Spleen (tissue), 11 donors: ENCODE measurements around the gene KIAA0408. TPM values are rescaled to one million over a fixed set of nuclear protein-coding genes. Genes with fewer than 3 reads are reported as not detected.

Experiments used
- DNase-seq: peaks from one replicate; pipeline ENCODE4 v3.0.0-alpha.2; 2020
- H3K27ac ChIP-seq, 8 donors: fragments of 200-600 bp; sonication (generic) in 7 of 8; 1 replicate in 4 of 8; 2 replicates in 4 of 8; pipeline versions ENCODE4 v1.5.0 to v1.8.0; 2016 to 2021; ENCODE audit warnings: inconsistent platforms in 4 of 8, mild to moderate bottlenecking in 4 of 8, moderate library complexity in 1 of 8
- H3K27me3 ChIP-seq, 7 donors: fragments of 200-600 bp; sonication (generic) in 6 of 7; replicated peaks in 1 of 7; 1 replicate in 4 of 7; 2 replicates in 3 of 7; pipeline versions ENCODE4 v1.5.0 to v1.8.0; 2016 to 2021; ENCODE audit warnings: inconsistent platforms in 3 of 7, mild to moderate bottlenecking in 1 of 7
- H3K36me3 ChIP-seq, 6 donors: fragments of 200-600 bp; sonication (generic) in 5 of 6; 1 replicate in 4 of 6; 2 replicates in 2 of 6; pipeline versions ENCODE4 v1.5.0 to v1.8.0; 2016 to 2021; ENCODE audit warnings: inconsistent platforms in 2 of 6
- H3K4me1 ChIP-seq, 6 donors: fragments of 200-600 bp; sonication (generic) in 5 of 6; 1 replicate in 3 of 6; 2 replicates in 3 of 6; pipeline versions ENCODE4 v1.5.0 to v1.8.0; 2016 to 2021; ENCODE audit warnings: inconsistent platforms in 3 of 6
- H3K4me3 ChIP-seq, 8 donors: fragments of 200-600 bp; sonication (generic) in 7 of 8; 1 replicate in 4 of 8; 2 replicates in 4 of 8; pipeline versions ENCODE4 v1.5.0 to v1.8.0; 2016 to 2021; ENCODE audit warnings: inconsistent platforms in 4 of 8, mild to moderate bottlenecking in 4 of 8, moderate library complexity in 2 of 8
- H3K9me3 ChIP-seq, 8 donors: fragments of 200-600 bp; sonication (generic) in 7 of 8; 1 replicate in 4 of 8; 2 replicates in 4 of 8; pipeline versions ENCODE4 v1.5.0 to v1.8.0; 2016 to 2021; ENCODE audit warnings: inconsistent platforms in 4 of 8
- CTCF ChIP-seq, 11 experiments: fragments of 200-600 bp in 7 of 11; fragments of 450-650 bp in 4 of 11; sonication (generic) in 4 of 11; IDR thresholded peaks in 8 of 11; conservative IDR thresholded peaks in 3 of 11; 1 replicate in 7 of 11; 2 replicates in 4 of 11; pipeline versions ENCODE4 v1.4.0 to v1.8.0; 2016 to 2021; ENCODE audit warnings: antibody characterized with exemption in 11 of 11, inconsistent platforms in 4 of 11, mild to moderate bottlenecking in 1 of 11
- POLR2A ChIP-seq, 3 donors: fragments of 450-650 bp; IDR thresholded peaks; one replicate each; pipeline ENCODE4 v1.5.1; 2017; ENCODE audit warnings: antibody characterized with exemption in 3 of 3, mild to moderate bottlenecking in 1 of 3
- POLR2AphosphoS5 ChIP-seq, 3 donors: sonication (generic); formaldehyde crosslinking; IDR thresholded peaks; one replicate each; pipeline ENCODE4 v1.5.1; 2017; ENCODE audit warnings: antibody characterized with exemption in 3 of 3
- WGBS, 5 donors: extraction: QIAGEN DNeasy Blood & Tissue Kit in 3 of 5; methylation state at CpG; one replicate each; pipeline versions ENCODE4 v1.1.5 to v1.1.7; 2013 to 2018; 5-methylcytosine and 5-hydroxymethylcytosine counted together
- intact Hi-C: fragments of 100-400 bp; cut with DNase I; formaldehyde crosslinking; loops from one replicate; pipeline ENCODE4 v1.15.0; 2023; ENCODE audit warnings: low total_unique reads
- polyA plus RNA-seq, 3 donors: library from polyadenylated mRNA; stranded (reverse); fragments of 200-250 nt; gene quantifications; one replicate each; pipeline ENCODE4 v1.2.1, GENCODE V29; 2013
- total RNA-seq, 7 donors: library from RNA; depleted of rRNA in 3 of 7; stranded (reverse); fragments of >200 nt in 3 of 7; fragmentation: NEBNext Ultra II Directional in 4 of 7; extraction: Animal tissue kit (Norgen Biotek cat#: 25700) in 4 of 7; gene quantifications; one replicate each; pipeline versions ENCODE4 v1.1.0 to v1.2.1, GENCODE V29; 2016 to 2021
- donor health status: healthy with polysubstance abuse.
- donor health status: DM: no; HTN: no; CAD: no; lungs with moderate emphysema.
- donor health status: DM: no; HTN: no; CAD: no.
- donor health status: Bipolar disorder and iron deficiency.
- donor health status: healthy.
- donor health status: DM: no; HTN: no; CAD: no.
- donor health status: DM: yes; HTN: yes; CAD: no.

The KIAA0408 gene
- total and polyA plus RNA-seq, 10 donors, result 0.65 to 6.6 (median 2.5) TPM

GRCh38 chr6:127464161-127464880 is 5.1 kb upstream of the KIAA0408 start:
- H3K36me3 ChIP-seq, result no peaks in the 10 kb centered on the region
- no peak for TF ChIP-seq POLR2A (IDR thresholded peaks at IDR 0.05)
- H3K9me3 ChIP-seq, result no peaks in the 10 kb centered on the region
- H3K27me3 ChIP-seq, result no peaks in the 10 kb centered on the region
- no peak overlapping the region for H3K4me3 ChIP-seq
- intact Hi-C loops, result loop anchor here (10.0 kb wide), 1 partner anchor 80 kb away; no protein-coding TSS in a partner anchor
- DNase-seq, result no peak
- H3K4me1 ChIP-seq, result no peaks in the 10 kb centered on the region
- no peak overlapping the region for H3K27ac ChIP-seq
- WGBS, 5 donors, result 53 to 81% (median 63%) methylated on average over 6 of the region's 6 CpGs

- 81 to 86% (median 84%) methylated on average over 5 of the region's 5 CpGs for WGBS, 5 donors
- intact Hi-C loops, result loop anchor here (10.0 kb wide), 1 partner anchor 82 kb away; no protein-coding TSS in a partner anchor
- no peak overlapping the region for H3K27ac ChIP-seq
Observed at GRCh38 chr6:127463056-127463455, 3.9 kb upstream of the KIAA0408 start.

GRCh38 chr6:127462376-127462775 is 3.2 kb upstream of the KIAA0408 start:
- H3K4me1 ChIP-seq, result peaks cover 0 to 10% (median under 1%) of the 10 kb centered on the region in 6 donors
- DNase-seq, result no peak
- intact Hi-C loops, result loop anchor here (10.0 kb wide), 1 partner anchor 82 kb away; no protein-coding TSS in a partner anchor
- H3K4me3 ChIP-seq, result no peak overlapping the region
- no peak for TF ChIP-seq POLR2A (IDR thresholded peaks at IDR 0.05)
- no peak for TF ChIP-seq POLR2AphosphoS5 (IDR thresholded peaks at IDR 0.05)
- TF ChIP-seq CTCF (IDR thresholded peaks at IDR 0.05 in 8 of 11, conservative IDR thresholded peaks at IDR 0.05 in 3 of 11), result no peak
- no peaks in the 10 kb centered on the region for H3K27me3 ChIP-seq
- no peaks in the 10 kb centered on the region for H3K36me3 ChIP-seq
- H3K9me3 ChIP-seq, result no peaks in the 10 kb centered on the region
- no peak overlapping the region for H3K27ac ChIP-seq
- 71 to 89% (median 80%) methylated on average over 2 of the region's 2 CpGs for WGBS, 5 donors

More at GRCh38 chr6:127463056-127463455, 3.9 kb upstream of the KIAA0408 start:
- DNase-seq, result no peak
- H3K4me3 ChIP-seq, result no peak overlapping the region
- H3K27me3 ChIP-seq, result no peaks in the 10 kb centered on the region
- no peaks in the 10 kb centered on the region for H3K9me3 ChIP-seq
- TF ChIP-seq CTCF (IDR thresholded peaks at IDR 0.05 in 8 of 11, conservative IDR thresholded peaks at IDR 0.05 in 3 of 11), result no peak
- TF ChIP-seq POLR2A (IDR thresholded peaks at IDR 0.05), result no peak
- TF ChIP-seq POLR2AphosphoS5 (IDR thresholded peaks at IDR 0.05), result no peak
- H3K4me1 ChIP-seq, result peaks cover 0 to 4% (median 0%) of the 10 kb centered on the region in 6 donors
- no peaks in the 10 kb centered on the region for H3K36me3 ChIP-seq

- intact Hi-C loops, result loop anchor here (10.0 kb wide), 1 partner anchor 84 kb away; no protein-coding TSS in a partner anchor
- Histone ChIP-seq H3K27ac (no peak overlapping the region), H3K4me1 (peaks cover 0 to 12% (median 5%) of the 10 kb centered on the region in 6 donors), H3K36me3 (no peaks in the 10 kb centered on the region), H3K9me3 (no peaks in the 10 kb centered on the region), H3K4me3 (no peak overlapping the region), H3K27me3 (no peaks in the 10 kb centered on the region)
- no peak for DNase-seq
- WGBS, 5 donors, result 48 to 76% (median 64%) methylated on average over 1 of the region's 1 CpG
- TF ChIP-seq POLR2A (IDR thresholded peaks at IDR 0.05), result no peak
- TF ChIP-seq CTCF (IDR thresholded peaks at IDR 0.05 in 8 of 11, conservative IDR thresholded peaks at IDR 0.05 in 3 of 11), result no peak
- TF ChIP-seq POLR2AphosphoS5 (IDR thresholded peaks at IDR 0.05), result no peak
Observed at GRCh38 chr6:127460465-127460864, 1.3 kb upstream of the KIAA0408 start.
